ENCODE data around the gene FAM174B.

- TF ChIP-seq CTCF (IDR thresholded peaks at IDR 0.05; ENCODE audit: borderline replicate concordance, extremely low read depth, low read length, poor library complexity, severe bottlenecking) (no peak), EZH2 (IDR thresholded peaks at IDR 0.05; ENCODE audit: borderline replicate concordance, low read depth, low read length, severe bottlenecking) (no peak)
These were observed 20.8 kb downstream of the FAM174B start for GRCh38 chr15:92634671-92635201.

Measured in DND-41 (cell line).